SK-N-SH treated with all-trans-retinoic acid at 6 μM for 48 hours (cell line): ENCODE results near the gene HM13.

Experiments
- ATAC-seq: fragments of 200-7000 bp; cut with Tn5 transposase; 3 replicates; pipeline ENCODE4 v1.9.1; 2020; ENCODE audit warnings: mild to moderate bottlenecking, moderate library complexity
- ARNTL ChIP-seq: fragments of 450-650 bp; formaldehyde crosslinking; IDR thresholded peaks from 2 replicates; pipeline ENCODE4 v1.5.0; 2020; ENCODE audit warnings: low read depth, mild to moderate bottlenecking, moderate library complexity, borderline replicate concordance
- BACH2 ChIP-seq: fragments of 250-450 bp; sonication (Bioruptor Pico); IDR thresholded peaks from 2 replicates; pipeline ENCODE4 v1.9.0; 2021; ENCODE audit warnings: mild to moderate bottlenecking, borderline replicate concordance
- CSDC2 ChIP-seq: fragments of 250-450 bp; sonication (Bioruptor Pico); IDR thresholded peaks from 2 replicates; pipeline ENCODE4 v1.5.0; 2020; ENCODE audit warnings: mild to moderate bottlenecking, moderate library complexity
- GLIS3 ChIP-seq: fragments of 250-450 bp; sonication (Bioruptor Pico); IDR thresholded peaks from 2 replicates; pipeline ENCODE4 v1.5.0; 2020; ENCODE audit warnings: mild to moderate bottlenecking, moderate library complexity
- OSR1 ChIP-seq: fragments of 250-450 bp; sonication (Bioruptor Pico); IDR thresholded peaks from 2 replicates; pipeline ENCODE4 v1.8.0; 2022; ENCODE audit warnings: moderate library complexity, mild to moderate bottlenecking, inconsistent platforms
- PPARA ChIP-seq: fragments of 250-450 bp; sonication (Bioruptor Pico); IDR thresholded peaks from 2 replicates; pipeline ENCODE4 v1.5.0; 2020; ENCODE audit warnings: mild to moderate bottlenecking, borderline replicate concordance
- RARB ChIP-seq: fragments of 250-450 bp; sonication (Bioruptor Pico); IDR thresholded peaks from 2 replicates; pipeline ENCODE4 v1.8.0; 2021; ENCODE audit warnings: mild to moderate bottlenecking, moderate library complexity
- SNAI2 ChIP-seq: fragments of 250-450 bp; sonication (Bioruptor Pico); IDR thresholded peaks from 2 replicates; pipeline ENCODE4 v1.5.0; 2020; ENCODE audit warnings: mild to moderate bottlenecking, moderate library complexity
- TCF4 ChIP-seq: fragments of 250-450 bp; sonication (Bioruptor Pico); IDR thresholded peaks from 2 replicates; pipeline ENCODE4 v1.8.0; 2021; ENCODE audit warnings: mild to moderate bottlenecking, moderate library complexity, borderline replicate concordance
- TOX ChIP-seq: fragments of 250-450 bp; sonication (Bioruptor Pico); IDR thresholded peaks from 2 replicates; pipeline ENCODE4 v1.8.0; 2021; ENCODE audit warnings: mild to moderate bottlenecking, moderate library complexity, borderline replicate concordance
- ZC3H10 ChIP-seq: fragments of 250-450 bp; sonication (Bioruptor Pico); IDR thresholded peaks from 2 replicates; pipeline ENCODE4 v1.5.1; 2021; ENCODE audit warnings: mild to moderate bottlenecking, moderate library complexity
- ZFP3 ChIP-seq: fragments of 250-450 bp; sonication (Bioruptor Pico); IDR thresholded peaks from 2 replicates; pipeline ENCODE4 v1.5.0; 2020; ENCODE audit warnings: mild to moderate bottlenecking, moderate library complexity
- ZFP30 ChIP-seq: fragments of 450-650 bp; formaldehyde crosslinking; IDR thresholded peaks from 2 replicates; pipeline ENCODE4 v1.5.0; 2022; ENCODE audit warnings: mild to moderate bottlenecking, moderate library complexity
- ZNF565 ChIP-seq: fragments of 450-650 bp; formaldehyde crosslinking; conservative IDR thresholded peaks from 2 replicates; pipeline ENCODE4 v1.5.0; 2020; ENCODE audit warnings: low read depth, mild to moderate bottlenecking, moderate library complexity
- ZNF70 ChIP-seq: fragments of 450-650 bp; formaldehyde crosslinking; IDR thresholded peaks from 2 replicates; pipeline ENCODE4 v1.5.0; 2020; ENCODE audit warnings: mild to moderate bottlenecking, moderate library complexity
- ZNF8 ChIP-seq: fragments of 450-650 bp; formaldehyde crosslinking; IDR thresholded peaks from 2 replicates; pipeline ENCODE4 v1.5.0; 2020; ENCODE audit warnings: mild to moderate bottlenecking, moderate library complexity
- TF ChIP-seq, protein P1 (sequence below): fragments of 250-450 bp; sonication (Bioruptor Pico); IDR thresholded peaks from 2 replicates; pipeline ENCODE4 v1.5.0; 2020; ENCODE audit warnings: mild to moderate bottlenecking, moderate library complexity
- TF ChIP-seq, protein P2 (sequence below): fragments of 250-450 bp; sonication (Bioruptor Pico); IDR thresholded peaks from 2 replicates; pipeline ENCODE4 v1.5.1; 2021; ENCODE audit warnings: mild to moderate bottlenecking, moderate library complexity
- TF ChIP-seq, protein P3 (sequence below): fragments of 250-450 bp; sonication (Bioruptor Pico); IDR thresholded peaks from 2 replicates; pipeline ENCODE4 v1.5.1; 2020; ENCODE audit warnings: low read depth, mild to moderate bottlenecking, moderate library complexity
- TF ChIP-seq, protein P4 (sequence below): fragments of 250-450 bp; sonication (Bioruptor Pico); IDR thresholded peaks from 2 replicates; pipeline ENCODE4 v1.8.0; 2020; ENCODE audit warnings: mild to moderate bottlenecking, moderate library complexity, borderline replicate concordance
- TF ChIP-seq, protein P5 (sequence below): fragments of 250-450 bp; sonication (Bioruptor Pico); IDR thresholded peaks from 2 replicates; pipeline ENCODE4 v1.8.0; 2021; ENCODE audit warnings: low read depth, mild to moderate bottlenecking, moderate library complexity, borderline replicate concordance

The HM13 gene

DNA sequence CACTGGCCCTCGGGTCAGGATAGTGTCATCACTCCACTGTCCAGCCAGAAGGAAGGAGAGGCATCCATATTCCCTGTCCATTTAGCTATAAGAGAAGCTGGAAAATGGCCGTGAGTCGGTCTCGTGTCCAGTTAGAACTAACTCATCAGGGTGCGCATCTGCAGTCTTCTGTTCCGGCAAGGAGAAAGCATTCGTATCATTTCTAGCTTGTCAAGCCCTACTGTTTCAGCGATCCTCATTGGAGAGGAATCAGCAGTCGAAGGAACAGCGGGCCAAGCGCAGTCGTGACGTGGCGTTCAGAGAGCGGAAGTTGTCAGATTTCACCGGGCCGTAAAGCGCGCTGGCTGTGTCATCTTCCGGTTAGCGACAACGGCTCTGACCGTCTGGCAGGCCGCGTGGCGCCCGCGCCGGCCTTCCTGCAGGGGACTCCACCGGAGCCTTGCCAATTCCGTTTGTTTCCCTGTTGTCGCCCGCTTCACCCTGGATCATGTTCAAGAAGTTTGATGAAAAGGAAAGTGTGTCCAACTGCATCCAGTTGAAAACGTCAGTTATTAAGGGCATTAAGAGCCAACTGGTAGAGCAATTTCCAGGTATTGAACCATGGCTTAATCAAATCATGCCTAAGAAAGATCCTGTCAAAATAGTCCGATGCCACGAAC, 32.9 kb downstream of the HM13 start:
- TF ChIP-seq, protein P1, sequence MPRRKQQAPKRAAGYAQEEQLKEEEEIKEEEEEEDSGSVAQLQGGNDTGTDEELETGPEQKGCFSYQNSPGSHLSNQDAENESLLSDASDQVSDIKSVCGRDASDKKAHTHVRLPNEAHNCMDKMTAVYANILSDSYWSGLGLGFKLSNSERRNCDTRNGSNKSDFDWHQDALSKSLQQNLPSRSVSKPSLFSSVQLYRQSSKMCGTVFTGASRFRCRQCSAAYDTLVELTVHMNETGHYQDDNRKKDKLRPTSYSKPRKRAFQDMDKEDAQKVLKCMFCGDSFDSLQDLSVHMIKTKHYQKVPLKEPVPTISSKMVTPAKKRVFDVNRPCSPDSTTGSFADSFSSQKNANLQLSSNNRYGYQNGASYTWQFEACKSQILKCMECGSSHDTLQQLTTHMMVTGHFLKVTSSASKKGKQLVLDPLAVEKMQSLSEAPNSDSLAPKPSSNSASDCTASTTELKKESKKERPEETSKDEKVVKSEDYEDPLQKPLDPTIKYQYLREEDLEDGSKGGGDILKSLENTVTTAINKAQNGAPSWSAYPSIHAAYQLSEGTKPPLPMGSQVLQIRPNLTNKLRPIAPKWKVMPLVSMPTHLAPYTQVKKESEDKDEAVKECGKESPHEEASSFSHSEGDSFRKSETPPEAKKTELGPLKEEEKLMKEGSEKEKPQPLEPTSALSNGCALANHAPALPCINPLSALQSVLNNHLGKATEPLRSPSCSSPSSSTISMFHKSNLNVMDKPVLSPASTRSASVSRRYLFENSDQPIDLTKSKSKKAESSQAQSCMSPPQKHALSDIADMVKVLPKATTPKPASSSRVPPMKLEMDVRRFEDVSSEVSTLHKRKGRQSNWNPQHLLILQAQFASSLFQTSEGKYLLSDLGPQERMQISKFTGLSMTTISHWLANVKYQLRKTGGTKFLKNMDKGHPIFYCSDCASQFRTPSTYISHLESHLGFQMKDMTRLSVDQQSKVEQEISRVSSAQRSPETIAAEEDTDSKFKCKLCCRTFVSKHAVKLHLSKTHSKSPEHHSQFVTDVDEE (CRISPR knock-in tag), result no peak
- no peak for TF ChIP-seq ZFP30
- no peak for TF ChIP-seq OSR1
- TF ChIP-seq ZNF8, result no peak
- no peak for TF ChIP-seq ZC3H10 (CRISPR knock-in tag)
- TF ChIP-seq ZFP3 (CRISPR knock-in tag), result no peak
- TF ChIP-seq ARNTL (CRISPR knock-in tag), result no peak
- TF ChIP-seq TCF4 (CRISPR knock-in tag), result no peak
- TF ChIP-seq GLIS3, result no peak
- TF ChIP-seq TOX (CRISPR knock-in tag), result no peak
- TF ChIP-seq, protein P2, sequence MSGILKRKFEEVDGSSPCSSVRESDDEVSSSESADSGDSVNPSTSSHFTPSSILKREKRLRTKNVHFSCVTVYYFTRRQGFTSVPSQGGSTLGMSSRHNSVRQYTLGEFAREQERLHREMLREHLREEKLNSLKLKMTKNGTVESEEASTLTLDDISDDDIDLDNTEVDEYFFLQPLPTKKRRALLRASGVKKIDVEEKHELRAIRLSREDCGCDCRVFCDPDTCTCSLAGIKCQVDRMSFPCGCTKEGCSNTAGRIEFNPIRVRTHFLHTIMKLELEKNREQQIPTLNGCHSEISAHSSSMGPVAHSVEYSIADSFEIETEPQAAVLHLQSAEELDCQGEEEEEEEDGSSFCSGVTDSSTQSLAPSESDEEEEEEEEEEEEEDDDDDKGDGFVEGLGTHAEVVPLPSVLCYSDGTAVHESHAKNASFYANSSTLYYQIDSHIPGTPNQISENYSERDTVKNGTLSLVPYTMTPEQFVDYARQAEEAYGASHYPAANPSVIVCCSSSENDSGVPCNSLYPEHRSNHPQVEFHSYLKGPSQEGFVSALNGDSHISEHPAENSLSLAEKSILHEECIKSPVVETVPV (CRISPR knock-in tag), result no peak
- no peak for TF ChIP-seq RARB (CRISPR knock-in tag)
- TF ChIP-seq ZNF70 (CRISPR knock-in tag), result no peak
- no peak for TF ChIP-seq BACH2
- TF ChIP-seq, protein P3, sequence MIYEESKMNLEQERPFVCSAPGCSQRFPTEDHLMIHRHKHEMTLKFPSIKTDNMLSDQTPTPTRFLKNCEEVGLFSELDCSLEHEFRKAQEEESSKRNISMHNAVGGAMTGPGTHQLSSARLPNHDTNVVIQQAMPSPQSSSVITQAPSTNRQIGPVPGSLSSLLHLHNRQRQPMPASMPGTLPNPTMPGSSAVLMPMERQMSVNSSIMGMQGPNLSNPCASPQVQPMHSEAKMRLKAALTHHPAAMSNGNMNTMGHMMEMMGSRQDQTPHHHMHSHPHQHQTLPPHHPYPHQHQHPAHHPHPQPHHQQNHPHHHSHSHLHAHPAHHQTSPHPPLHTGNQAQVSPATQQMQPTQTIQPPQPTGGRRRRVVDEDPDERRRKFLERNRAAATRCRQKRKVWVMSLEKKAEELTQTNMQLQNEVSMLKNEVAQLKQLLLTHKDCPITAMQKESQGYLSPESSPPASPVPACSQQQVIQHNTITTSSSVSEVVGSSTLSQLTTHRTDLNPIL (CRISPR knock-in tag), result no peak
- TF ChIP-seq, protein P4, sequence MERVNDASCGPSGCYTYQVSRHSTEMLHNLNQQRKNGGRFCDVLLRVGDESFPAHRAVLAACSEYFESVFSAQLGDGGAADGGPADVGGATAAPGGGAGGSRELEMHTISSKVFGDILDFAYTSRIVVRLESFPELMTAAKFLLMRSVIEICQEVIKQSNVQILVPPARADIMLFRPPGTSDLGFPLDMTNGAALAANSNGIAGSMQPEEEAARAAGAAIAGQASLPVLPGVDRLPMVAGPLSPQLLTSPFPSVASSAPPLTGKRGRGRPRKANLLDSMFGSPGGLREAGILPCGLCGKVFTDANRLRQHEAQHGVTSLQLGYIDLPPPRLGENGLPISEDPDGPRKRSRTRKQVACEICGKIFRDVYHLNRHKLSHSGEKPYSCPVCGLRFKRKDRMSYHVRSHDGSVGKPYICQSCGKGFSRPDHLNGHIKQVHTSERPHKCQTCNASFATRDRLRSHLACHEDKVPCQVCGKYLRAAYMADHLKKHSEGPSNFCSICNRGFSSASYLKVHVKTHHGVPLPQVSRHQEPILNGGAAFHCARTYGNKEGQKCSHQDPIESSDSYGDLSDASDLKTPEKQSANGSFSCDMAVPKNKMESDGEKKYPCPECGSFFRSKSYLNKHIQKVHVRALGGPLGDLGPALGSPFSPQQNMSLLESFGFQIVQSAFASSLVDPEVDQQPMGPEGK (CRISPR knock-in tag), result no peak
- TF ChIP-seq CSDC2 (CRISPR knock-in tag), result no peak
- peak; percentile 38 for ATAC-seq

DNA sequence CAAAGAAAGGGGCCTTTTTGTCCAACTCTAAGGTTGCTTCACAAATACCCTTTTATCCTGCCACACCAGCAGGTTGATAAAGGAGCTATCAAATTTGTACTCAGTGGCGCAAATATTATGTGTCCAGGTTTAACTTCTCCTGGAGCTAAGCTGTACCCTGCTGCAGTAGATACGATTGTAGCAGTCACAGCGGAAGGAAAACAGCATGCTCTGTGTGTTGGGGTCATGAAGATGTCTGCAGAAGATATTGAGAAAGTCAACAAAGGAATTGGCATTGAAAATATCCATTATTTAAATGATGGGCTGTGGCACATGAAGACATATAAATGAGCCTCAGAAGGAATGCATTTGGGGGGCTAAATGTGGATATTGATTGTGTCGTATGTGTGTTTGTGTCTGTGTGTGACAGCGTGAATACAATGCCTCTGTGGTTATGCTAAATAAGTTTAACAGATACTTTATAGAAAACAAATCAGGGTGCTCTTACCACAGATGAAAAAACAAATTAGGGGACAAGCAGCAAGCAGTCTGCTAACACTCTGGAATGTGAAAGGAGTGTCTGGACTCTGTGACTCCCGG, 33.6 kb downstream of the HM13 start:
- TF ChIP-seq ZNF70 (CRISPR knock-in tag) (no peak), ZNF8 (no peak), OSR1 (no peak), SNAI2 (CRISPR knock-in tag) (no peak), GLIS3 (no peak), TOX (CRISPR knock-in tag) (no peak), ZC3H10 (CRISPR knock-in tag) (no peak), PPARA (CRISPR knock-in tag) (no peak), ZFP30 (no peak), ZNF565 (no peak), RARB (CRISPR knock-in tag) (no peak)
- TF ChIP-seq, protein P4 (CRISPR knock-in tag), result no peak
- TF ChIP-seq, protein P3 (CRISPR knock-in tag), result no peak
- TF ChIP-seq, protein P5, sequence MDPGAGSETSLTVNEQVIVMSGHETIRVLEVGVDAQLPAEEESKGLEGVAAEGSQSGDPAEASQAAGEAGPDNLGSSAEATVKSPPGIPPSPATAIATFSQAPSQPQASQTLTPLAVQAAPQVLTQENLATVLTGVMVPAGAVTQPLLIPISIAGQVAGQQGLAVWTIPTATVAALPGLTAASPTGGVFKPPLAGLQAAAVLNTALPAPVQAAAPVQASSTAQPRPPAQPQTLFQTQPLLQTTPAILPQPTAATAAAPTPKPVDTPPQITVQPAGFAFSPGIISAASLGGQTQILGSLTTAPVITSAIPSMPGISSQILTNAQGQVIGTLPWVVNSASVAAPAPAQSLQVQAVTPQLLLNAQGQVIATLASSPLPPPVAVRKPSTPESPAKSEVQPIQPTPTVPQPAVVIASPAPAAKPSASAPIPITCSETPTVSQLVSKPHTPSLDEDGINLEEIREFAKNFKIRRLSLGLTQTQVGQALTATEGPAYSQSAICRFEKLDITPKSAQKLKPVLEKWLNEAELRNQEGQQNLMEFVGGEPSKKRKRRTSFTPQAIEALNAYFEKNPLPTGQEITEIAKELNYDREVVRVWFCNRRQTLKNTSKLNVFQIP (CRISPR knock-in tag), result no peak
- TF ChIP-seq, protein P1 (CRISPR knock-in tag), result no peak
- ATAC-seq, result no peak
